ENCODE measurements around the gene ZNRF3.

DNA sequence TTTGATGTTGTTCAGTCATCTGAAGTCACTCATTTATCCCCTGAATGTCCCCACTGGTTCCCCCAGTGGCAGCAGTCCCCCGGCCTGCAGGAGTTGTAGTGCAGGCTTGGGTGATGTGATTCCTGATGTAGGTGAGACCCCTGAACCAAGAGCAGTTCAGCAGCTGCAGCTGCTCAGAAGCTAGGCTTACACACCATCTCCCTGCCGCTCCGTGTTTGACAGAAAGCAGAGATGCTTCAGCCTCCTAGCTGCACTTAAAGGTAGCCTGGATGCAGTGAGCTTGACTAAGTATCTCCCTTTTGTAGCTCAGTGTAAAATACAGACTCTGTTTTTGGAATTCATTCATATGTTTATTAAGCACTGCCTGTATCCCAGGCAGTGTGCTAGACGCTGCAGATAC, 130.9 kb downstream of the ZNRF3 start:
- TF ChIP-seq, protein P1, sequence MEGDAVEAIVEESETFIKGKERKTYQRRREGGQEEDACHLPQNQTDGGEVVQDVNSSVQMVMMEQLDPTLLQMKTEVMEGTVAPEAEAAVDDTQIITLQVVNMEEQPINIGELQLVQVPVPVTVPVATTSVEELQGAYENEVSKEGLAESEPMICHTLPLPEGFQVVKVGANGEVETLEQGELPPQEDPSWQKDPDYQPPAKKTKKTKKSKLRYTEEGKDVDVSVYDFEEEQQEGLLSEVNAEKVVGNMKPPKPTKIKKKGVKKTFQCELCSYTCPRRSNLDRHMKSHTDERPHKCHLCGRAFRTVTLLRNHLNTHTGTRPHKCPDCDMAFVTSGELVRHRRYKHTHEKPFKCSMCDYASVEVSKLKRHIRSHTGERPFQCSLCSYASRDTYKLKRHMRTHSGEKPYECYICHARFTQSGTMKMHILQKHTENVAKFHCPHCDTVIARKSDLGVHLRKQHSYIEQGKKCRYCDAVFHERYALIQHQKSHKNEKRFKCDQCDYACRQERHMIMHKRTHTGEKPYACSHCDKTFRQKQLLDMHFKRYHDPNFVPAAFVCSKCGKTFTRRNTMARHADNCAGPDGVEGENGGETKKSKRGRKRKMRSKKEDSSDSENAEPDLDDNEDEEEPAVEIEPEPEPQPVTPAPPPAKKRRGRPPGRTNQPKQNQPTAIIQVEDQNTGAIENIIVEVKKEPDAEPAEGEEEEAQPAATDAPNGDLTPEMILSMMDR (conservative IDR thresholded peaks at IDR 0.05; ENCODE audit: low read depth in 2 of 2), result no peak
- TF ChIP-seq EZH2 (IDR thresholded peaks at IDR 0.05; ENCODE audit: low read depth, unreplicated experiment) (no peak), POLR2AphosphoS5 (IDR thresholded peaks at IDR 0.05; ENCODE audit: low read depth) (no peak), JUNB (IDR thresholded peaks at IDR 0.05; ENCODE audit: unreplicated experiment) (no peak), CREB1 (CRISPR knock-in tag; IDR thresholded peaks at IDR 0.05; ENCODE audit: low read depth) (no peak), EZH2phosphoT487 (IDR thresholded peaks at IDR 0.05; ENCODE audit: unreplicated experiment) (no peak), NANOG (IDR thresholded peaks at IDR 0.05; ENCODE audit: borderline replicate concordance) (no peak)
- TF ChIP-seq, protein P2, sequence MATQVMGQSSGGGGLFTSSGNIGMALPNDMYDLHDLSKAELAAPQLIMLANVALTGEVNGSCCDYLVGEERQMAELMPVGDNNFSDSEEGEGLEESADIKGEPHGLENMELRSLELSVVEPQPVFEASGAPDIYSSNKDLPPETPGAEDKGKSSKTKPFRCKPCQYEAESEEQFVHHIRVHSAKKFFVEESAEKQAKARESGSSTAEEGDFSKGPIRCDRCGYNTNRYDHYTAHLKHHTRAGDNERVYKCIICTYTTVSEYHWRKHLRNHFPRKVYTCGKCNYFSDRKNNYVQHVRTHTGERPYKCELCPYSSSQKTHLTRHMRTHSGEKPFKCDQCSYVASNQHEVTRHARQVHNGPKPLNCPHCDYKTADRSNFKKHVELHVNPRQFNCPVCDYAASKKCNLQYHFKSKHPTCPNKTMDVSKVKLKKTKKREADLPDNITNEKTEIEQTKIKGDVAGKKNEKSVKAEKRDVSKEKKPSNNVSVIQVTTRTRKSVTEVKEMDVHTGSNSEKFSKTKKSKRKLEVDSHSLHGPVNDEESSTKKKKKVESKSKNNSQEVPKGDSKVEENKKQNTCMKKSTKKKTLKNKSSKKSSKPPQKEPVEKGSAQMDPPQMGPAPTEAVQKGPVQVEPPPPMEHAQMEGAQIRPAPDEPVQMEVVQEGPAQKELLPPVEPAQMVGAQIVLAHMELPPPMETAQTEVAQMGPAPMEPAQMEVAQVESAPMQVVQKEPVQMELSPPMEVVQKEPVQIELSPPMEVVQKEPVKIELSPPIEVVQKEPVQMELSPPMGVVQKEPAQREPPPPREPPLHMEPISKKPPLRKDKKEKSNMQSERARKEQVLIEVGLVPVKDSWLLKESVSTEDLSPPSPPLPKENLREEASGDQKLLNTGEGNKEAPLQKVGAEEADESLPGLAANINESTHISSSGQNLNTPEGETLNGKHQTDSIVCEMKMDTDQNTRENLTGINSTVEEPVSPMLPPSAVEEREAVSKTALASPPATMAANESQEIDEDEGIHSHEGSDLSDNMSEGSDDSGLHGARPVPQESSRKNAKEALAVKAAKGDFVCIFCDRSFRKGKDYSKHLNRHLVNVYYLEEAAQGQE (IDR thresholded peaks at IDR 0.05; ENCODE audit: unreplicated experiment), result no peak
- TF ChIP-seq, protein P3, sequence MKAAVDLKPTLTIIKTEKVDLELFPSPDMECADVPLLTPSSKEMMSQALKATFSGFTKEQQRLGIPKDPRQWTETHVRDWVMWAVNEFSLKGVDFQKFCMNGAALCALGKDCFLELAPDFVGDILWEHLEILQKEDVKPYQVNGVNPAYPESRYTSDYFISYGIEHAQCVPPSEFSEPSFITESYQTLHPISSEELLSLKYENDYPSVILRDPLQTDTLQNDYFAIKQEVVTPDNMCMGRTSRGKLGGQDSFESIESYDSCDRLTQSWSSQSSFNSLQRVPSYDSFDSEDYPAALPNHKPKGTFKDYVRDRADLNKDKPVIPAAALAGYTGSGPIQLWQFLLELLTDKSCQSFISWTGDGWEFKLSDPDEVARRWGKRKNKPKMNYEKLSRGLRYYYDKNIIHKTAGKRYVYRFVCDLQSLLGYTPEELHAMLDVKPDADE (IDR thresholded peaks at IDR 0.05), result no peak
